Fibroblast of skin of right quadriceps (primary cell): ENCODE data around the gene GJB4.

Source experiments
- DNase-seq: peaks from one replicate; pipeline ENCODE4 v3.0.0-alpha.2; 2013

GJB4 gene

GRCh38 chr1:34779962-34780361 lies 20.4 kb downstream of the GJB4 start:
- no peak for DNase-seq

GRCh38 chr1:34780528-34780927 lies 21.0 kb downstream of the GJB4 start:
- no peak for DNase-seq

- DNase-seq: no peak
Observed at GRCh38 chr1:34781071-34781843, 21.7 kb downstream of the GJB4 start, which contains the start of gene GJB3. Gene GJB3 (plus strand): TSS chr1:34781214. CDS start chr1:34784763, 3,549 bp downstream.

DNA sequence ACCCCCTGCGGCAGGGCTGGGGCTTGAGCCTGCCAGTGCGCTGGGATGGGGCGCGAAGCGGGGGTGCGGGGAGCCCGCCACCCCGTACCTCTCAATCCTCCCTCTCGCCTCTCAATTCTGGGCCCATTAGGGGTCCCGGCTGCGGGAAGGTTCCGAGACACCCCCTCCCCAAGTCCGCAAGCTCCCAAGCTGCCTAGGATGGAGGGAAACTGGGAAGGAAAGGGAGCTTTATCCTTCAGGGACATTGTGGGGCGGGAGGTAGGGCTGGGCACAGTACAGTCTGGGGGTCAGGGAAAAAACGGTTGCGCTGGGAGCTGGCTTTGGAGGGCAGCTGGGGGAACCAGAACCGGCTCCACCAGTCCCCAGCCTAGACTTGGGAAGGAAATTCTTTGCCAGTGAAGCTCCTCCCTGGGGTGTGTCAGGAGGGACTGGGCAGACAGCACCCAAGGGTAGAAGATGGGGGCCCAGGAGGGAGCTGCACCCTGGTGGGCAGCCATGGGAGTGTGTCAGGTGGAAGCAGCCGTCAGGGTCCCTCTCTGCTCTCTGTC lies 22.4 kb downstream of the GJB4 start:
- no peak for DNase-seq

DNA sequence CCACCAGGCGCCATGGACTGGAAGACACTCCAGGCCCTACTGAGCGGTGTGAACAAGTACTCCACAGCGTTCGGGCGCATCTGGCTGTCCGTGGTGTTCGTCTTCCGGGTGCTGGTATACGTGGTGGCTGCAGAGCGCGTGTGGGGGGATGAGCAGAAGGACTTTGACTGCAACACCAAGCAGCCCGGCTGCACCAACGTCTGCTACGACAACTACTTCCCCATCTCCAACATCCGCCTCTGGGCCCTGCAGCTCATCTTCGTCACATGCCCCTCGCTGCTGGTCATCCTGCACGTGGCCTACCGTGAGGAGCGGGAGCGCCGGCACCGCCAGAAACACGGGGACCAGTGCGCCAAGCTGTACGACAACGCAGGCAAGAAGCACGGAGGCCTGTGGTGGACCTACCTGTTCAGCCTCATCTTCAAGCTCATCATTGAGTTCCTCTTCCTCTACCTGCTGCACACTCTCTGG lies 25.2 kb downstream of the GJB4 start:
- no peak for DNase-seq

GRCh38 chr1:34785231-34785874 lies 25.8 kb downstream of the GJB4 start:
- DNase-seq: no peak

- no peak for DNase-seq
Observed at GRCh38 chr1:34785875-34786470, 26.4 kb downstream of the GJB4 start.

GRCh38 chr1:34786521-34787325 lies 27.2 kb downstream of the GJB4 start:
- DNase-seq: peak; percentile 43

GRCh38 chr1:34787461-34788420 lies 28.2 kb downstream of the GJB4 start:
- no peak for DNase-seq

GRCh38 chr1:34790985-34791384 lies 31.4 kb downstream of the GJB4 start:
- no peak for DNase-seq

DNA sequence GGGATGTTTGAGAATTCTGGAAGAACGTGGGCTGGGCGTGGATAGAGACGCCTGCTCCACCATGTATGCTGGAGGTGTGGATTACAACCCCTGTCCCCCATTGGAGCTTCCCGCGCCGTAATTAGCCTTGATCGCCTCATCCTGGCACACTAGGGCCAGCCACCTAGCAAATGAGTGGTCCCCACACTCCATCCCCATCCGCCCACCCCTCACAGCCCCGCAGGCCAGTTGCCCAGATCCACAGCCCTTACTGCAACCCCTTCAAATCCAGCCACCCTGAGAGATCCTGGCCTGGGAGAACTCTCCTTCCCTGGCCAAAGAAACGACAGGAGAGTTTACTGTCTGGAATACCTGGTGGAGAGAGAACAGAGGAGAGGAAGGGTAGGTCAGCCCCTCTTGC lies 32.9 kb downstream of the GJB4 start:
- no peak for DNase-seq

GRCh38 chr1:34792868-34793727 lies 33.6 kb downstream of the GJB4 start, which contains the start of gene GJA4:
Gene GJA4 (plus strand): TSS chr1:34792999. CDS start chr1:34794214, 1,215 bp downstream.
- no peak for DNase-seq

- DNase-seq: no peak
Observed at GRCh38 chr1:34794001-34794789, 34.7 kb downstream of the GJB4 start.

- DNase-seq: no peak
Observed at GRCh38 chr1:34794790-34795180, 35.2 kb downstream of the GJB4 start.

- no peak for DNase-seq
Observed at GRCh38 chr1:34795916-34796315, 36.4 kb downstream of the GJB4 start.

DNA sequence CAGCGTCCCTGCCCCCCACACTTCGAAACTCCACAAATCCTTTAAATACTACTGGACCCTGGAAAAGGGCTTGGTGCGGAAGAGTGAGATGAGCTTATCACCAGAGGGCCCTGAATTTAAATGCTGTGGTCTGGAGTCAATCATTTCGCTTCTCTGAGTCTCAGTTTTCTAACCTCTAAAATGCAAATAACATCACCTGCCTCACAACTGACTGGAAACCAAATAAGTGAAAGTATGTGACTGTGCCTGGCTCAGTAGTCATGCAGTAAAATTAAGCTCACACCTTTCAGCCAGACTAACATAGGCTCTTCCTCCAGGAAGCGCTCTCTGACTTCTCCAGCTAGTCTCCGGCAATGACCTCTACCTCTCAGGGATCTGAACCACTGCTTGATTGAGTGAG lies 37.5 kb downstream of the GJB4 start:
- no peak for DNase-seq

- DNase-seq: no peak
Observed at GRCh38 chr1:34800214-34800613, 40.7 kb downstream of the GJB4 start.

GRCh38 chr1:34803770-34804169 lies 44.2 kb downstream of the GJB4 start:
- DNase-seq: no peak

GRCh38 chr1:34806396-34806795 lies 46.9 kb downstream of the GJB4 start:
- DNase-seq: no peak
